Prostate gland (tissue), 2 donors: ENCODE measurements around the gene SLC25A46. TPM values are rescaled to one million over a fixed set of nuclear protein-coding genes. Genes with fewer than 3 reads are reported as not detected.
"Not testable (repeated sequence)": the region's sequence is repeated elsewhere in the genome, so short reads cannot be mapped to it uniquely, and the experiment has no call there.

Source experiments
- DNase-seq: peaks from one replicate; pipeline ENCODE4 v3.0.0-alpha.2; 2019; ENCODE audit warnings: low spot score
- H3K27ac ChIP-seq, 2 donors: fragments of 200-600 bp; sonication (generic); 2 replicates each; pipeline ENCODE4 v1.5.1; 2017 to 2019
- H3K27me3 ChIP-seq: fragments of 200-600 bp; sonication (generic); replicated peaks from 2 replicates; pipeline ENCODE4 v1.5.1; 2019; ENCODE audit not compliant: insufficient read depth
- H3K36me3 ChIP-seq, 2 donors: fragments of 200-600 bp; sonication (generic); 1 replicate in 1 of 2; 2 replicates in 1 of 2; pipeline versions ENCODE4 v1.5.1 to v1.8.1; 2017 to 2019
- H3K4me1 ChIP-seq: fragments of 200-600 bp; sonication (generic); replicated peaks from 2 replicates; pipeline ENCODE4 v1.5.1; 2019
- H3K4me3 ChIP-seq, 2 donors: fragments of 200-600 bp; sonication (generic); 2 replicates each; pipeline ENCODE4 v1.5.1; 2017 to 2019
- H3K9me3 ChIP-seq: fragments of 200-600 bp; sonication (generic); 2 replicates; pipeline ENCODE4 v1.5.1; 2017
- POLR2A ChIP-seq: fragments of 450-650 bp; IDR thresholded peaks from one replicate; pipeline ENCODE4 v1.6.1; 2016; ENCODE audit warnings: antibody characterized with exemption, mild to moderate bottlenecking
- POLR2AphosphoS5 ChIP-seq: sonication (generic); formaldehyde crosslinking; IDR thresholded peaks from one replicate; pipeline ENCODE4 v1.6.1; 2017; ENCODE audit warnings: antibody characterized with exemption
- WGBS: methylation state at CpG from one replicate; pipeline ENCODE4 v1.1.5; 2018; 5-methylcytosine and 5-hydroxymethylcytosine counted together
- intact Hi-C: fragments of 100-400 bp; cut with DNase I; formaldehyde crosslinking; loops from one replicate; pipeline ENCODE4 v1.14.2; 2022
- total RNA-seq, 2 donors: library from RNA; depleted of rRNA; stranded (reverse); fragments of >200 nt; gene quantifications; one replicate each; pipeline ENCODE4 v1.1.0, GENCODE V29; 2016
- TF ChIP-seq, protein P1 (sequence below), 4 experiments: fragments of 200-600 bp in 2 of 4; fragments of 450-650 bp in 2 of 4; sonication (generic) in 2 of 4; IDR thresholded peaks; 1 replicate in 3 of 4; 2 replicates in 1 of 4; pipeline ENCODE4 v1.5.1; 2016 to 2019; ENCODE audit warnings: antibody characterized with exemption in 4 of 4, mild to moderate bottlenecking in 2 of 4, moderate library complexity in 2 of 4

Gene SLC25A46
- total RNA-seq, 2 donors from 2014 or later = 35.6 to 44.7 TPM

DNA sequence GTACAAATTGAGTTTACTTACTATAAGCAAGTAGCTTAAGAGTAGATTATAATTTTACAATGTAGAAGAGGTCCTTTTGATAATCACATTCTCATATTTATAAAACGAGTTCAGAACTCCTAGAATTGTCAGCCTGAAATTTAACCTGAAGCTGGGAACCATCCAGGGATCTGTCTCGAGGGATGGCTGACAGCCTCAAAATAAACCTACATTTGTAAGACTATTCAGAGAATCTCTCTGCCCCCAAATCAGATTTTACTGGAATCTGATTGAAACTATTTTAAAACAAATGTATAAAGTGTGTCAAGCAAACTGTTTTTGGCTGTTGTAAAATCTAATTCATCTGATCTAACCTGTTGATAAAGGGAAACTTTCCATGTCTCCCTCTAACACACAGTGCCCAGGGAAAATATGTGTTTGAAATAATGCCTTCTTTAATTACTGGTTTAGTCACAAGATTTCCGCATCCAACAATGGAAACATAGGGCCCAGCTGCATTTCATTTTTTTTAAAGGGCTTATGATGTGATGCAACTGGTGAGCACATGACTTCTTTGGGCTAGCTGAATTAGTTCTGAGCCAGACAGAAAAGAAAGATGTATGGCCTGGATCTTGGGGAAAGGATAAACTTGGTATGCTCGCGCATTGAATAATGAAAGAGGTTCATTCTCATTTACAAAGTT is 30.3 kb downstream of the SLC25A46 start:
- WGBS = 45% methylated on average over 5 of the region's 5 CpGs
- no peak overlapping the region for H3K27ac ChIP-seq

DNA sequence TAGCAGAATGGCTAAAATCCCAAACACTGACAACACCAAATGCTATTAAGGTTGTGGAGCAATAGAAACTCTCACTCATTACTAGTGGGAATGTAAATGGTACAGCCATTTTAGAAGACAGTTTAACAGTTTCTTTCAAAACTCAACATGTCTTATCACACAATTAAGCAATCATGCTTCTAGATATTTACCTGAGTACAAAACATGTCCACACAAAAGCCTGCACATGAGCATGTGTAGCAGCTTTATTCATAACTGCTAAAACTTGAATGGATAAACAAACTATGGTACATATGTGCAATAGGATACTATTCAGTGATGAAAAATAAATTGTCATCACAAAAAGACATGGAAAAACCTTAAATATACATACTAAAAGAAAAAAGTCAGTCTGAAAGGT is 31.5 kb downstream of the SLC25A46 start:
- Histone ChIP-seq H3K9me3 (no peaks in the 10 kb centered on the region), H3K27ac (no peak overlapping the region), H3K27me3 (no peaks in the 10 kb centered on the region), H3K36me3 (no peaks in the 10 kb centered on the region), H3K4me1 (no peaks in the 10 kb centered on the region), H3K4me3 (no peak overlapping the region)
- intact Hi-C loops = no loop called here
- DNase-seq = no peak
- TF ChIP-seq POLR2AphosphoS5 = no peak
- TF ChIP-seq POLR2A = no peak
- TF ChIP-seq, protein P1, sequence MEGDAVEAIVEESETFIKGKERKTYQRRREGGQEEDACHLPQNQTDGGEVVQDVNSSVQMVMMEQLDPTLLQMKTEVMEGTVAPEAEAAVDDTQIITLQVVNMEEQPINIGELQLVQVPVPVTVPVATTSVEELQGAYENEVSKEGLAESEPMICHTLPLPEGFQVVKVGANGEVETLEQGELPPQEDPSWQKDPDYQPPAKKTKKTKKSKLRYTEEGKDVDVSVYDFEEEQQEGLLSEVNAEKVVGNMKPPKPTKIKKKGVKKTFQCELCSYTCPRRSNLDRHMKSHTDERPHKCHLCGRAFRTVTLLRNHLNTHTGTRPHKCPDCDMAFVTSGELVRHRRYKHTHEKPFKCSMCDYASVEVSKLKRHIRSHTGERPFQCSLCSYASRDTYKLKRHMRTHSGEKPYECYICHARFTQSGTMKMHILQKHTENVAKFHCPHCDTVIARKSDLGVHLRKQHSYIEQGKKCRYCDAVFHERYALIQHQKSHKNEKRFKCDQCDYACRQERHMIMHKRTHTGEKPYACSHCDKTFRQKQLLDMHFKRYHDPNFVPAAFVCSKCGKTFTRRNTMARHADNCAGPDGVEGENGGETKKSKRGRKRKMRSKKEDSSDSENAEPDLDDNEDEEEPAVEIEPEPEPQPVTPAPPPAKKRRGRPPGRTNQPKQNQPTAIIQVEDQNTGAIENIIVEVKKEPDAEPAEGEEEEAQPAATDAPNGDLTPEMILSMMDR (IDR thresholded peaks at IDR 0.05) = no peak

More for the DNA sequence above, 30.3 kb downstream of the SLC25A46 start:
- DNase-seq = no peak
- Histone ChIP-seq H3K4me3 (no peak overlapping the region), H3K36me3 (no peaks in the 10 kb centered on the region), H3K27me3 (no peaks in the 10 kb centered on the region), H3K4me1 (no peaks in the 10 kb centered on the region), H3K9me3 (no peaks in the 10 kb centered on the region)
- TF ChIP-seq, protein P1 (IDR thresholded peaks at IDR 0.05) = no peak
- TF ChIP-seq POLR2AphosphoS5 = no peak
- no peak for TF ChIP-seq POLR2A
- intact Hi-C loops = no loop called here

DNA sequence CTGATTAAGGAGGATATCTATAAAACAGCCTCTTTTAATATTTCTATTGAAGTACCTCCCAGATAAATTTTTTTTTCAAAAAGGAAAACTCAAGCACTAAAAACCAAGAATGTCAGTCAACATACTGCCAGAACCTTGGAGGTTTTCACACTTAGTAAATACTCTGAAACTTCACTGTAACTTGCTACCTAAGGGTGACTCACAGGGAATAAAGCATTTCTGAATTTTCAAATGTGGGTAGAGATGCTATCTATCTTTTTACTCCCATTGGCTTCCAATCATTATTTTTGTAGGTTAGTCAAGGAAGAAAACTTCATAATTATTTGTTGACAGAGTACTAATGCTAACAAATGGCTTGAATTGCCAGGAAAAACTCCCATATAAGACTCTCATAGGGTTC is 46.1 kb downstream of the SLC25A46 start:
- Histone ChIP-seq H3K9me3 (no peaks in the 10 kb centered on the region), H3K4me1 (no peaks in the 10 kb centered on the region), H3K27ac (no peak overlapping the region), H3K27me3 (no peaks in the 10 kb centered on the region), H3K36me3 (no peaks in the 10 kb centered on the region), H3K4me3 (no peak overlapping the region)
- TF ChIP-seq POLR2A = no peak
- TF ChIP-seq POLR2AphosphoS5 = no peak
- TF ChIP-seq, protein P1 (IDR thresholded peaks at IDR 0.05) = no peak
- intact Hi-C loops = no loop called here
- no peak for DNase-seq

DNA sequence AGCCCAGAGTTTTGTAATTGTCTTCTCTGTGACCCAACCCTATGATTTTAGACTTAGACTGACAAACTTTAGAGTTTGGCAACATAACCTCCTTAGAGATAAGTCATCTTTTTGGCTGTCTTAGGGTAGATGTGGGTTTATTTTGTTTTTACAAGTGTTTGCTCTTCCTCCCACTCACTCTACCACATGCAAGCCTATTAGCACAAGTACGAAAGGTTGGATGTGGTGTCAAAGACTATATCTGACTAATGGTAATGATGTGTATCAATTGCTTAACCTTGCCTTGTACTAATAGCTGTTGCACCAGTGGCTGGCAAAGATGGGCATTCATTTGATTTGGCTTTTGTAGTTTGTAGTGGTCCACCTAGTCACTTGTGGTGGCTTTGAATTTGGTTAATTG is 46.5 kb downstream of the SLC25A46 start:
- no peak for DNase-seq
- H3K9me3 ChIP-seq = no peaks in the 10 kb centered on the region
- intact Hi-C loops = no loop called here
- no peaks in the 10 kb centered on the region for H3K4me1 ChIP-seq
- H3K4me3 ChIP-seq = no peak overlapping the region
- H3K36me3 ChIP-seq = no peaks in the 10 kb centered on the region
- TF ChIP-seq POLR2AphosphoS5 (no peak), POLR2A (no peak)
- TF ChIP-seq, protein P1 (IDR thresholded peaks at IDR 0.05) = no peak
- no peaks in the 10 kb centered on the region for H3K27me3 ChIP-seq
- H3K27ac ChIP-seq = no peak overlapping the region
- WGBS = 24% methylated on average over 1 of the region's 1 CpG

GRCh38 chr5:110788006-110788405 is 49.2 kb downstream of the SLC25A46 start:
- H3K27me3 ChIP-seq, H3K27ac ChIP-seq, H3K36me3 ChIP-seq, DNase-seq, H3K9me3 ChIP-seq, H3K4me1 ChIP-seq, intact Hi-C loops, H3K4me3 ChIP-seq: not testable (repeated sequence)
- WGBS = 95% methylated on average over 3 of the region's 3 CpGs
